Activated naive CD4-positive, alpha-beta T cell treated with anti-CD3 and anti-CD28 coated beads, Interleukin-2, amount 10 ng/mL, durations not matched to agents 5 hours and 36 hours (primary cell): Measurements from ENCODE around the gene ZG16. TPM values are rescaled to one million over a fixed set of nuclear protein-coding genes. Genes with fewer than 3 reads are reported as not detected.

Experiments
- total RNA-seq, 2 experiments: library from RNA; stranded (reverse); gene quantifications; one replicate each; pipeline ENCODE4 v1.2.3, GENCODE V29; 2021

Gene ZG16
- total RNA-seq, result not detected

GRCh38 chr16:29777576-29778350, at the start of gene ZG16:
TSS of gene ZG16 (plus strand) at chr16:29778256. CDS start at chr16:29779267, 1,011 bp downstream.

GRCh38 chr16:29745853-29746345, 32.2 kb upstream of the ZG16 start, which contains the start of gene C16orf54:
TSS of gene C16orf54 (minus strand) at chr16:29745990. CDS start at chr16:29744951, 1,039 bp downstream.

GRCh38 chr16:29790183-29790948, 12.3 kb downstream of the ZG16 start, which contains the start of gene KIF22:
TSS of gene KIF22 (plus strand) at chr16:29790751. CDS start at chr16:29790760, 9 bp downstream.

GRCh38 chr16:29806099-29806579, 28.1 kb downstream of the ZG16 start, which contains the start of gene MAZ:
TSS of gene MAZ (plus strand) at chr16:29806529. CDS start at chr16:29806702, 173 bp downstream.

GRCh38 chr16:29811896-29812665, 34.0 kb downstream of the ZG16 start, which contains the start of gene PRRT2:
TSS of gene PRRT2 (plus strand) at chr16:29812193. CDS start at chr16:29813055, 862 bp downstream.

GRCh38 chr16:29815793-29816693, 38.0 kb downstream of the ZG16 start, which contains the start of gene PAGR1:
TSS of gene PAGR1 (plus strand) at chr16:29816152. CDS start at chr16:29816526, 374 bp downstream.

GRCh38 chr16:29820271-29820701, 42.2 kb downstream of the ZG16 start, which contains the start of gene MVP:
TSS of gene MVP (plus strand) at chr16:29820462. CDS start at chr16:29830550, 10,088 bp downstream.

Other genes starting within 250 kb of the ZG16 start
- 100 to 1,000 TPM; 336 to 352 TPM for gene SPN, start 115.0 kb upstream of the ZG16 start, total RNA-seq
- gene QPRT, start 99.1 kb upstream of the ZG16 start, total RNA-seq, result 1 to 10 TPM; 3.8 to 3.9 TPM
- 100 to 1,000 TPM; 114 to 115 TPM for gene C16orf54, start 32.3 kb upstream of the ZG16 start, total RNA-seq
- gene KIF22, start 12.5 kb downstream of the ZG16 start, total RNA-seq, result 100 to 1,000 TPM; 164 to 172 TPM
- 100 to 1,000 TPM; 378 to 401 TPM for gene MAZ, start 28.3 kb downstream of the ZG16 start, total RNA-seq
- under 1 TPM; 0.58 to 0.98 TPM for gene PRRT2, start 33.9 kb downstream of the ZG16 start, total RNA-seq
- 10 to 100 TPM; 28.0 to 28.1 TPM for gene PAGR1, start 37.9 kb downstream of the ZG16 start, total RNA-seq
- 100 to 1,000 TPM; 177 to 178 TPM for gene MVP, start 42.2 kb downstream of the ZG16 start, total RNA-seq
- gene CDIPT, start 85.0 kb downstream of the ZG16 start, total RNA-seq, result 10 to 100 TPM; 57.3 to 59.6 TPM
- not detected for gene SEZ6L2, start 121.3 kb downstream of the ZG16 start, total RNA-seq
- gene ASPHD1, start 122.2 kb downstream of the ZG16 start, total RNA-seq, result not detected
- gene KCTD13, start 148.0 kb downstream of the ZG16 start, total RNA-seq, result 10 to 100 TPM; 30.4 to 32.9 TPM
- gene TMEM219, start 183.8 kb downstream of the ZG16 start, total RNA-seq, result 10 to 100 TPM; 74.1 to 77.3 TPM
- 10 to 100 TPM; 42.2 to 43.0 TPM for gene TAOK2, start 195.6 kb downstream of the ZG16 start, total RNA-seq
- 10 to 100 TPM; 33.1 to 34.6 TPM for gene HIRIP3, start 217.4 kb downstream of the ZG16 start, total RNA-seq
- gene INO80E, start 218.0 kb downstream of the ZG16 start, total RNA-seq, result 100 to 1,000 TPM; 101 to 102 TPM
- not detected for gene DOC2A, start 232.8 kb downstream of the ZG16 start, total RNA-seq
- not detected for gene C16orf92, start 244.9 kb downstream of the ZG16 start, total RNA-seq